ENCODE results near the gene GATAD2A. TPM values are rescaled to one million over a fixed set of nuclear protein-coding genes. Genes with fewer than 3 reads are reported as not detected.

Gene GATAD2A
- total and polyA plus RNA-seq, 10 of the 15 experiments (the other 5 are each of a cell fraction or from before 2014, with no cell fraction given), result 2.6 to 173 (median 32.0) TPM

DNA sequence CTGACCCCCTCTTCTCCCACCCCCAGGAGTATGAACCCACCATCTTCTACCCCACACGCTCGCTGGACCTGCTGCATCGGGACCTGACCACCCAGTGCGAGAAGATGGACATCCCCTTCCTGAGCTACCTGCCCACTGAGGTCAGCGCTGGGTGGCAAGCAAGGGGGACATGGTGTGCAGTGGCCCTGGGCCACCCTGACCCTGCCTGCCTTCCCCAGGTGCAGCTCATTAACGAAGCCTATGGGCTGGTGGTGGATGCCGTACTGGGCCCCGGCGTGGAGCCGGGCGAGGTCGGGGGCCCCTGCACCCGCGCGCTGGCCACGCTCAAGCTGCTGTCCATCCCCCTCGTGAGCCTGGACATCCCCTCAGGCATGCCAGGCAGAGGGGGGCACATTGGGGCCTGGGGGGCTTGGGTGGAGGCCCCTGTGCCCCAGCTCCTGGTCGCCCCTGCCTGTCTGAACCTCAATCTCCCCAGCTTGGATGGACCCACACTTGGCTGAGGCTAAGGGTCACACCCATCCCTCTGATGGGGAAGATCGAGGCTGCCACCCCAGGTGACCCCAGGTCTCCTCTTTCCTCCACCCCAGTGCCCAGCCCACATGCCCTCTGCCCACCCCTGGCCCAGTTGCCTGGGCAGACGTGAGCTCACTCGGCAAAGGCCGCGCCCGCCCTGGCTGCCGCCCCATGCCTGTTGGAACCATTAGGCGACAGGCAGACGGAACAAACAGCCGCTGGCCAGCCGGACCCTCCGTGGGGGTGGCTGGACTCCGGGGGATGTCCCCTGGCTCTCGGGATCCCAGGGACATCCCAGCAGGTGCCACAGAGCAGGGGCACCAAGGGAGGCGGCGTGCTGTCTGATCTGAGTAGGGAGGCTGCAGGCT is 130.1 kb downstream of the GATAD2A start (continued):
- TF ChIP-seq CHD1 (IDR thresholded peaks at IDR 0.05; ENCODE audit: low read depth, low read length), result no peak
- TF ChIP-seq, protein P1, sequence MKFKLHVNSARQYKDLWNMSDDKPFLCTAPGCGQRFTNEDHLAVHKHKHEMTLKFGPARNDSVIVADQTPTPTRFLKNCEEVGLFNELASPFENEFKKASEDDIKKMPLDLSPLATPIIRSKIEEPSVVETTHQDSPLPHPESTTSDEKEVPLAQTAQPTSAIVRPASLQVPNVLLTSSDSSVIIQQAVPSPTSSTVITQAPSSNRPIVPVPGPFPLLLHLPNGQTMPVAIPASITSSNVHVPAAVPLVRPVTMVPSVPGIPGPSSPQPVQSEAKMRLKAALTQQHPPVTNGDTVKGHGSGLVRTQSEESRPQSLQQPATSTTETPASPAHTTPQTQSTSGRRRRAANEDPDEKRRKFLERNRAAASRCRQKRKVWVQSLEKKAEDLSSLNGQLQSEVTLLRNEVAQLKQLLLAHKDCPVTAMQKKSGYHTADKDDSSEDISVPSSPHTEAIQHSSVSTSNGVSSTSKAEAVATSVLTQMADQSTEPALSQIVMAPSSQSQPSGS (IDR thresholded peaks at IDR 0.05; ENCODE audit: low read length), result no peak
- TF ChIP-seq POLR2A (IDR thresholded peaks at IDR 0.05; ENCODE audit: low read depth, low read length), result no peak
- TF ChIP-seq FOXK2 (IDR thresholded peaks at IDR 0.05), result no peak

DNA sequence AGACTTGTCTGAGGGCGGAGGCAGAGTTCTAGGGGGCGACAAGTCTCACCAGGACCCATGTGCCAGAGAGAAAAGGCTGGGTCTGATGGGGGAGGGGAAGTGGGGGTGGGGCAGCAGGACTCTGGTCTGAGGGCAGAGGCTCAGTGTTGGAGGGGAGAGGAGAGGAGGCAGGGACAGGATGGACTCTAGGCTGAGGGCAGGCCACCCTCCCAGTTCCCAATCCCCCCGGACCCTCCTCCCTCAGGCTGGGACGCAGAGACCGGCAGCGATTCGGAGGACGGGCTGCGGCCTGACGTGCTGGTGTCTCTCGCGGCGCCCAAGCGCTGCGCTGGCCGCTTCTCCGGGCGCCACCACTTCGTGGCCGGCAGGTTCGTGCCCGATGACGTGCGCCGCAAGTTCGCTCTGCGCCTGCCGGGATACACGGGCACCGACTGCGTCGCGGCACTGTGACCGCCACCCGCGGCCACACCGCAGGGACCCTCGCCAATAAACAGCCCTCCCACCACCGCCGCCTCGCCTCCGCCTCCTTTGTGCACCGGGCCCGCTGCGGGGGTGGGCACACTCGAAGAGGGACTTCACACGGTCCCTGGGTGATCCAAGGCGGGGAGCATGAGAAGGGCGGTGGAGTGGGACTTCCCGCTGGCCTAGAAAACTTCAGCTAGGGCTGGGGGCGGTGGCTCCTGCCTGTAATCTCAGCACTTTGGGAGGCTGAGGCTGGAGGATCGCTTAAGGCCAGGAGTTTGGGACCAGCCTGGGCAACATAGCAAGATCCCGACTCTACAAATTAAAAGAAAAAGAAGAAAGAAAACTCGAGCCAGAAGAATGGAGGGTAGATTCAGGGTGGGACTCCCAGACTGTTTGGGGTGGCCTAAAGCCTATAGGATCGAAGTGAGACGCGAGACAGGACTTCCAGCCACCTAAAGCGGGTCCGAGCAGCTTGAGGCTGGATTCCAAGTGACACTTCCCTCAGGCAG is 131.9 kb downstream of the GATAD2A start:
- CTCF ChIA-PET, result interaction anchor here (1.0 kb wide), 1 partner anchor 107 kb away, joined by 3 read pairs; no protein-coding TSS in a partner anchor
- H3K9me3 ChIP-seq (replicated peaks; ENCODE audit: control insufficient read depth, insufficient read depth, low read length), result no peaks in the 10 kb centered on the region; the same call in 2 of the 3 replicates
- intact Hi-C loops (cut with micrococcal nuclease; ENCODE audit: unreplicated experiment) (no loop called here), in situ Hi-C loops (cut with MboI) (loop anchor here (25.0 kb wide), 4 partner anchors 875 to 1500 kb away; partner anchors contain the start of genes ZNF66 and ZNF737)
- H3K4me1 ChIP-seq (ENCODE audit: control insufficient read depth, insufficient read depth, low read length), result peaks cover 3% of the 10 kb centered on the region
- H3K27ac ChIP-seq (ENCODE audit: control insufficient read depth, insufficient read depth), result no peak overlapping the region
- no peak overlapping the region for H3K4me2 ChIP-seq (ENCODE audit: control insufficient read depth, insufficient read depth)
- no peaks in the 10 kb centered on the region for H4K20me1 ChIP-seq (ENCODE audit: control insufficient read depth, insufficient read depth)
- WGBS (ENCODE audit: insufficient coverage, insufficient replicate concordance, low lambda C conversion rate, missing lambda C conversion rate), result 82% methylated on average over 51 of the region's 59 CpGs
- POLR2A ChIA-PET, result no interaction called here
- peaks cover 0 to 3% of the 10 kb centered on the region in 2 experiments; a peak in 1 of 4 replicates for H3K27me3 ChIP-seq (replicated peaks in 1 of 2; ENCODE audit: control insufficient read depth in 2 of 2, insufficient read depth in 2 of 2, low read length in 1 of 2)
- RAD21 ChIA-PET (ENCODE audit: unreplicated experiment), result no interaction called here
- no peak overlapping the region for H3K4me3 ChIP-seq
- BruUV-seq (replicated peaks), result no TSS peak
- ATAC-seq (no peak), DNase-seq (ENCODE audit: low read depth, low spot score) (no peak), FAIRE-seq (no peak)
- no peaks in the 10 kb centered on the region for H3K79me2 ChIP-seq (ENCODE audit: control insufficient read depth, insufficient read depth, low read length)
- no peak overlapping the region for H3K9ac ChIP-seq (ENCODE audit: control insufficient read depth, insufficient read depth, low read length)
- peaks cover 0 to 3% of the 10 kb centered on the region in 2 experiments; a peak in 2 of 4 replicates for H3K36me3 ChIP-seq (ENCODE audit: control insufficient read depth in 2 of 2, insufficient read depth in 2 of 2, low read length in 1 of 2)
- H2AFZ ChIP-seq (ENCODE audit: control insufficient read depth, low read depth, low read length), result no peak overlapping the region
- SMC1A ChIA-PET (ENCODE audit: uncharacterized antibody, unreplicated experiment), result no interaction called here
- no peak for TF ChIP-seq ZNF622 (IDR thresholded peaks at IDR 0.05)
- no peak for TF ChIP-seq IRF4 (IDR thresholded peaks at IDR 0.05; ENCODE audit: low read depth, low read length)
- no peak for TF ChIP-seq RUNX3 (IDR thresholded peaks at IDR 0.05; ENCODE audit: low read length)
- TF ChIP-seq HDAC6 (IDR thresholded peaks at IDR 0.05; ENCODE audit: unreplicated experiment), result no peak
- no peak for TF ChIP-seq RCOR1 (conservative IDR thresholded peaks at IDR 0.05; ENCODE audit: low read depth, low read length)
- no peak for TF ChIP-seq YY1 (IDR thresholded peaks at IDR 0.05; ENCODE audit: low read depth, low read length)
- TF ChIP-seq, protein P2, sequence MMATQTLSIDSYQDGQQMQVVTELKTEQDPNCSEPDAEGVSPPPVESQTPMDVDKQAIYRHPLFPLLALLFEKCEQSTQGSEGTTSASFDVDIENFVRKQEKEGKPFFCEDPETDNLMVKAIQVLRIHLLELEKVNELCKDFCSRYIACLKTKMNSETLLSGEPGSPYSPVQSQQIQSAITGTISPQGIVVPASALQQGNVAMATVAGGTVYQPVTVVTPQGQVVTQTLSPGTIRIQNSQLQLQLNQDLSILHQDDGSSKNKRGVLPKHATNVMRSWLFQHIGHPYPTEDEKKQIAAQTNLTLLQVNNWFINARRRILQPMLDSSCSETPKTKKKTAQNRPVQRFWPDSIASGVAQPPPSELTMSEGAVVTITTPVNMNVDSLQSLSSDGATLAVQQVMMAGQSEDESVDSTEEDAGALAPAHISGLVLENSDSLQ (IDR thresholded peaks at IDR 0.05), result no peak
- no peak for TF ChIP-seq SP1 (IDR thresholded peaks at IDR 0.05; ENCODE audit: low read depth, low read length)
- TF ChIP-seq BACH1 (IDR thresholded peaks at IDR 0.05; ENCODE audit: borderline replicate concordance), result no peak
- TF ChIP-seq FOXK2 (IDR thresholded peaks at IDR 0.05), result no peak
- TF ChIP-seq NR2F1 (conservative IDR thresholded peaks at IDR 0.05), result no peak
- TF ChIP-seq SRF (IDR thresholded peaks at IDR 0.05; ENCODE audit: low read depth in 2 of 2, low read length in 2 of 2), result no peak
- TF ChIP-seq CBX3 (IDR thresholded peaks at IDR 0.05; ENCODE audit: borderline replicate concordance, low read depth), result no peak
- TF ChIP-seq RBBP5 (conservative IDR thresholded peaks at IDR 0.05), result no peak
- no peak for TF ChIP-seq CREM (IDR thresholded peaks at IDR 0.05; ENCODE audit: low read depth)
- TF ChIP-seq HDAC2 (IDR thresholded peaks at IDR 0.05), result no peak

Measured in GM12878 (cell line).